ENCODE results near the gene CRISP2.
"Not testable (repeated sequence)": the region's sequence is repeated elsewhere in the genome, so short reads cannot be mapped to it uniquely, and the experiment has no call there.

The CRISP2 gene

GRCh38 chr6:49713346-49713745 is at the start of gene CRISP2:
CRISP2 (minus strand) TSS chr6:49713543; CDS start chr6:49709196, 4,347 bp downstream.
- DNase-seq (ENCODE audit: low read depth in 2 of 2), result no peak

GRCh38 chr6:49744259-49744658 is 30.9 kb upstream of the CRISP2 start, which contains the start of gene CRISP3:
CRISP3 (minus strand) TSS chr6:49744388; CDS start chr6:49744367, 21 bp downstream.
- no peak for DNase-seq (ENCODE audit: low read depth in 2 of 2)

GRCh38 chr6:49743429-49743828 is 30.1 kb upstream of the CRISP2 start:
- no peak for DNase-seq (ENCODE audit: low read depth in 2 of 2)

GRCh38 chr6:49739423-49739822 is 26.1 kb upstream of the CRISP2 start:
- DNase-seq (ENCODE audit: low read depth in 2 of 2), result no peak

GRCh38 chr6:49736017-49736508 is 22.7 kb upstream of the CRISP2 start:
- DNase-seq (ENCODE audit: low read depth in 2 of 2), result no peak

- no peak for DNase-seq (ENCODE audit: low read depth in 2 of 2)
Observed at GRCh38 chr6:49733680-49734079, 20.3 kb upstream of the CRISP2 start.

GRCh38 chr6:49732781-49733180 is 19.4 kb upstream of the CRISP2 start:
- DNase-seq (ENCODE audit: low read depth in 2 of 2), result no peak

GRCh38 chr6:49730251-49730650 is 16.9 kb upstream of the CRISP2 start:
- no peak for DNase-seq (ENCODE audit: low read depth in 2 of 2)

GRCh38 chr6:49723917-49724316 is 10.6 kb upstream of the CRISP2 start:
- not testable (repeated sequence) for DNase-seq (ENCODE audit: low read depth in 2 of 2)

GRCh38 chr6:49721297-49721696 is 8.0 kb upstream of the CRISP2 start:
- DNase-seq (ENCODE audit: low read depth in 2 of 2), result no peak

GRCh38 chr6:49720372-49720771 is 7.0 kb upstream of the CRISP2 start:
- DNase-seq (ENCODE audit: low read depth in 2 of 2), result no peak

GRCh38 chr6:49698478-49698877 is 14.9 kb downstream of the CRISP2 start:
- DNase-seq (ENCODE audit: low read depth in 2 of 2), result no peak

GRCh38 chr6:49693512-49693911 is 19.8 kb downstream of the CRISP2 start:
- no peak for DNase-seq (ENCODE audit: low read depth in 2 of 2)

- DNase-seq (ENCODE audit: low read depth in 2 of 2), result no peak
Observed at GRCh38 chr6:49692534-49692933, 20.8 kb downstream of the CRISP2 start.

- DNase-seq (ENCODE audit: low read depth in 2 of 2), result no peak
Observed at GRCh38 chr6:49676671-49677281, 36.6 kb downstream of the CRISP2 start.

- DNase-seq (ENCODE audit: low read depth in 2 of 2), result no peak
Observed at GRCh38 chr6:49675816-49676215, 37.5 kb downstream of the CRISP2 start.

GRCh38 chr6:49668083-49668511 is 45.2 kb downstream of the CRISP2 start:
- DNase-seq (ENCODE audit: low read depth in 2 of 2), result no peak

GRCh38 chr6:49666930-49667757 is 46.2 kb downstream of the CRISP2 start:
- no peak for DNase-seq (ENCODE audit: low read depth in 2 of 2)

GRCh38 chr6:49666480-49666879 is 46.9 kb downstream of the CRISP2 start:
- DNase-seq (ENCODE audit: low read depth in 2 of 2), result no peak

GRCh38 chr6:49664817-49665216 is 48.5 kb downstream of the CRISP2 start:
- no peak for DNase-seq (ENCODE audit: low read depth in 2 of 2)

GRCh38 chr6:49664054-49664453 is 49.3 kb downstream of the CRISP2 start:
- not testable (repeated sequence) for DNase-seq (ENCODE audit: low read depth in 2 of 2)

GRCh38 chr6:49662892-49663261 is 50.5 kb downstream of the CRISP2 start:
- DNase-seq (ENCODE audit: low read depth in 2 of 2), result no peak

Measured in stimulated activated CD8-positive, alpha-beta memory T cell treated with anti-CD3 and anti-CD28 coated beads, Interleukin-7, amount 100 ng/mL, for 1 hour (primary cell).